GM12878 (cell line): ENCODE measurements around the gene TRIM41. TPM values are rescaled to one million over a fixed set of nuclear protein-coding genes. Genes with fewer than 3 reads are reported as not detected.

Source experiments
- ATF7 ChIP-seq: fragments of 450-650 bp; IDR thresholded peaks from 2 replicates; pipeline ENCODE4 v1.6.1; 2016; ENCODE audit warnings: low read depth, mild to moderate bottlenecking
- CHD4 ChIP-seq: fragments of 200-600 bp; sonication (generic); IDR thresholded peaks from 2 replicates; pipeline ENCODE4 v1.6.1; 2016; ENCODE audit warnings: mild to moderate bottlenecking
- EP300 ChIP-seq, 2 experiments: fragments of 150-350 bp in 1 of 2; IDR thresholded peaks; 2 replicates each; pipeline ENCODE4 v1.6.1; 2011 to 2012; ENCODE audit warnings: low read depth in 2 of 2, low read length in 2 of 2, borderline replicate concordance in 1 of 2, improper control_type of control experiment in 1 of 2, inconsistent platforms in 1 of 2; ENCODE audit not compliant: control insufficient read depth in 1 of 2
- FOS ChIP-seq: IDR thresholded peaks from 3 replicates; pipeline ENCODE4 v1.6.1; 2011; ENCODE audit warnings: borderline replicate concordance; ENCODE audit not compliant: insufficient read length; ENCODE audit errors: extremely low read depth
- FOXM1 ChIP-seq: IDR thresholded peaks from 2 replicates; pipeline ENCODE4 v1.6.1; 2012; ENCODE audit warnings: low read depth, mild to moderate bottlenecking, inconsistent platforms, low read length, moderate library complexity
- MEF2B ChIP-seq: fragments of 450-650 bp; IDR thresholded peaks from 2 replicates; pipeline ENCODE4 v1.6.1; 2018; ENCODE audit warnings: mild to moderate bottlenecking, moderate library complexity; ENCODE audit not compliant: partially characterized antibody, poor library complexity, severe bottlenecking
- MXI1 ChIP-seq: fragments of 150-350 bp; IDR thresholded peaks from 2 replicates; pipeline ENCODE4 v1.6.1; 2011; ENCODE audit warnings: low read depth, mild to moderate bottlenecking, inconsistent platforms, low read length, improper control_type of control experiment
- NFYB ChIP-seq: IDR thresholded peaks from 2 replicates; pipeline ENCODE4 v1.6.1; 2011; ENCODE audit warnings: low read depth, mild to moderate bottlenecking, low read length, improper control_type of control experiment, moderate library complexity; ENCODE audit not compliant: insufficient read depth
- NRF1 ChIP-seq: conservative IDR thresholded peaks from 2 replicates; pipeline ENCODE4 v1.6.1; 2011; ENCODE audit warnings: mild to moderate bottlenecking, low read depth, low read length, improper control_type of control experiment
- PAX8 ChIP-seq: fragments of 450-650 bp; IDR thresholded peaks from 2 replicates; pipeline ENCODE4 v1.6.1; 2017; ENCODE audit warnings: mild to moderate bottlenecking, moderate library complexity
- RAD51 ChIP-seq: fragments of 450-650 bp; IDR thresholded peaks from 2 replicates; pipeline ENCODE4 v1.6.1; 2016; ENCODE audit warnings: moderate library complexity, mild to moderate bottlenecking, inconsistent platforms
- RCOR1 ChIP-seq: conservative IDR thresholded peaks from 2 replicates; pipeline ENCODE4 v1.6.1; 2012; ENCODE audit warnings: low read depth, low read length, improper control_type of control experiment
- SMAD5 ChIP-seq: IDR thresholded peaks from 2 replicates; pipeline ENCODE4 v1.6.1; 2016; ENCODE audit warnings: antibody characterized with exemption, low read depth
- SRF ChIP-seq, 2 experiments: IDR thresholded peaks; 2 replicates each; pipeline ENCODE4 v1.6.1; 2011; ENCODE audit warnings: low read depth in 2 of 2, low read length in 2 of 2, mild to moderate bottlenecking in 1 of 2, moderate library complexity in 1 of 2
- TBL1XR1 ChIP-seq: IDR thresholded peaks from 2 replicates; pipeline ENCODE4 v1.6.1; 2012; ENCODE audit warnings: low read depth, low read length, improper control_type of control experiment
- ZNF217 ChIP-seq: fragments of 450-650 bp; IDR thresholded peaks from 2 replicates; pipeline ENCODE4 v1.6.1; 2017; ENCODE audit warnings: antibody characterized with exemption, mild to moderate bottlenecking
- ZNF274 ChIP-seq: IDR thresholded peaks from one replicate; pipeline ENCODE4 v1.8.0; 2011; ENCODE audit not compliant: insufficient read length, insufficient read depth
- polyA plus RNA-seq, 11 experiments: library from polyadenylated mRNA; depleted of rRNA in 4 of 11; unstranded in 6 of 11; stranded (reverse) in 5 of 11; fragments of >200 nt; fragmentation: Nextera tagmentation in 4 of 11; fragmentation: Illumina TruSeq in 1 of 11; extraction: Ambion mirVana in 4 of 11; extraction: Trizol in 1 of 11; gene quantifications; 1 replicate in 1 of 11; 2 replicates in 10 of 11; pipeline versions ENCODE4 v1.2.1 to v1.2.3, GENCODE V29; 2011 to 2016; ENCODE audit warnings: inconsistent platforms in 2 of 11, missing spikeins in 2 of 11, low read depth in 1 of 11
- total RNA-seq, 4 experiments: library from RNA; depleted of rRNA in 3 of 4; stranded (reverse); fragments of >200 nt in 3 of 4; fragmentation: Illumina TruSeq in 1 of 4; extraction: Trizol in 1 of 4; gene quantifications; 2 replicates each; pipeline versions ENCODE4 v1.2.1 to v1.2.3, GENCODE V29; 2013 to 2021
- TF ChIP-seq, protein P1 (sequence below): IDR thresholded peaks from 2 replicates; pipeline ENCODE4 v1.6.1; 2012; ENCODE audit warnings: mild to moderate bottlenecking, low read depth, low read length
- TF ChIP-seq, protein P2 (sequence below): fragments of 150-350 bp; IDR thresholded peaks from 2 replicates; pipeline ENCODE4 v1.6.1; 2016; ENCODE audit warnings: low read depth, low read length
- TF ChIP-seq, protein P3 (sequence below): IDR thresholded peaks from 2 replicates; pipeline ENCODE4 v1.6.1; 2012; ENCODE audit warnings: low read depth, low read length, improper control_type of control experiment

The TRIM41 gene
- total and polyA plus RNA-seq, 10 of the 15 experiments (the other 5 are each of a cell fraction or from before 2014, with no cell fraction given), result 1.0 to 28.9 (median 10.6) TPM

- TF ChIP-seq TBL1XR1 (peak; percentile 78; the same call in 1 of the 2 replicates), SRF (IDR thresholded peaks at IDR 0.05; ENCODE audit: low read depth in 2 of 2, low read length in 2 of 2) (peak in 1 of 2 experiments; percentile 58; a peak in 2 of 4 replicates), FOXM1 (no peak), PAX8 (no peak), ZNF274 (no peak), MEF2B (peak; percentile 14), SMAD5 (no peak), NFYB (no peak), MXI1 (peak; percentile 75), CHD4 (peak; percentile 40; the same call in 1 of the 2 replicates), ZNF217 (peak; percentile 94; the same call in 1 of the 2 replicates), NRF1 (0 out of 2 replicates have a peak, but pooled peaks have one; percentile 8), RCOR1 (peak; percentile 62), RAD51 (no peak), EP300 (IDR thresholded peaks at IDR 0.05; ENCODE audit: borderline replicate concordance in 1 of 2, control insufficient read depth in 1 of 2, low read depth in 2 of 2, low read length in 2 of 2) (peak in 1 of 2 experiments; percentile 62; a peak in 1 of 4 replicates), ATF7 (peak; percentile 42; the same call in 1 of the 2 replicates), FOS (peak; percentile 3)
- TF ChIP-seq, protein P1, sequence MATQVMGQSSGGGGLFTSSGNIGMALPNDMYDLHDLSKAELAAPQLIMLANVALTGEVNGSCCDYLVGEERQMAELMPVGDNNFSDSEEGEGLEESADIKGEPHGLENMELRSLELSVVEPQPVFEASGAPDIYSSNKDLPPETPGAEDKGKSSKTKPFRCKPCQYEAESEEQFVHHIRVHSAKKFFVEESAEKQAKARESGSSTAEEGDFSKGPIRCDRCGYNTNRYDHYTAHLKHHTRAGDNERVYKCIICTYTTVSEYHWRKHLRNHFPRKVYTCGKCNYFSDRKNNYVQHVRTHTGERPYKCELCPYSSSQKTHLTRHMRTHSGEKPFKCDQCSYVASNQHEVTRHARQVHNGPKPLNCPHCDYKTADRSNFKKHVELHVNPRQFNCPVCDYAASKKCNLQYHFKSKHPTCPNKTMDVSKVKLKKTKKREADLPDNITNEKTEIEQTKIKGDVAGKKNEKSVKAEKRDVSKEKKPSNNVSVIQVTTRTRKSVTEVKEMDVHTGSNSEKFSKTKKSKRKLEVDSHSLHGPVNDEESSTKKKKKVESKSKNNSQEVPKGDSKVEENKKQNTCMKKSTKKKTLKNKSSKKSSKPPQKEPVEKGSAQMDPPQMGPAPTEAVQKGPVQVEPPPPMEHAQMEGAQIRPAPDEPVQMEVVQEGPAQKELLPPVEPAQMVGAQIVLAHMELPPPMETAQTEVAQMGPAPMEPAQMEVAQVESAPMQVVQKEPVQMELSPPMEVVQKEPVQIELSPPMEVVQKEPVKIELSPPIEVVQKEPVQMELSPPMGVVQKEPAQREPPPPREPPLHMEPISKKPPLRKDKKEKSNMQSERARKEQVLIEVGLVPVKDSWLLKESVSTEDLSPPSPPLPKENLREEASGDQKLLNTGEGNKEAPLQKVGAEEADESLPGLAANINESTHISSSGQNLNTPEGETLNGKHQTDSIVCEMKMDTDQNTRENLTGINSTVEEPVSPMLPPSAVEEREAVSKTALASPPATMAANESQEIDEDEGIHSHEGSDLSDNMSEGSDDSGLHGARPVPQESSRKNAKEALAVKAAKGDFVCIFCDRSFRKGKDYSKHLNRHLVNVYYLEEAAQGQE, result no peak
- TF ChIP-seq, protein P2, sequence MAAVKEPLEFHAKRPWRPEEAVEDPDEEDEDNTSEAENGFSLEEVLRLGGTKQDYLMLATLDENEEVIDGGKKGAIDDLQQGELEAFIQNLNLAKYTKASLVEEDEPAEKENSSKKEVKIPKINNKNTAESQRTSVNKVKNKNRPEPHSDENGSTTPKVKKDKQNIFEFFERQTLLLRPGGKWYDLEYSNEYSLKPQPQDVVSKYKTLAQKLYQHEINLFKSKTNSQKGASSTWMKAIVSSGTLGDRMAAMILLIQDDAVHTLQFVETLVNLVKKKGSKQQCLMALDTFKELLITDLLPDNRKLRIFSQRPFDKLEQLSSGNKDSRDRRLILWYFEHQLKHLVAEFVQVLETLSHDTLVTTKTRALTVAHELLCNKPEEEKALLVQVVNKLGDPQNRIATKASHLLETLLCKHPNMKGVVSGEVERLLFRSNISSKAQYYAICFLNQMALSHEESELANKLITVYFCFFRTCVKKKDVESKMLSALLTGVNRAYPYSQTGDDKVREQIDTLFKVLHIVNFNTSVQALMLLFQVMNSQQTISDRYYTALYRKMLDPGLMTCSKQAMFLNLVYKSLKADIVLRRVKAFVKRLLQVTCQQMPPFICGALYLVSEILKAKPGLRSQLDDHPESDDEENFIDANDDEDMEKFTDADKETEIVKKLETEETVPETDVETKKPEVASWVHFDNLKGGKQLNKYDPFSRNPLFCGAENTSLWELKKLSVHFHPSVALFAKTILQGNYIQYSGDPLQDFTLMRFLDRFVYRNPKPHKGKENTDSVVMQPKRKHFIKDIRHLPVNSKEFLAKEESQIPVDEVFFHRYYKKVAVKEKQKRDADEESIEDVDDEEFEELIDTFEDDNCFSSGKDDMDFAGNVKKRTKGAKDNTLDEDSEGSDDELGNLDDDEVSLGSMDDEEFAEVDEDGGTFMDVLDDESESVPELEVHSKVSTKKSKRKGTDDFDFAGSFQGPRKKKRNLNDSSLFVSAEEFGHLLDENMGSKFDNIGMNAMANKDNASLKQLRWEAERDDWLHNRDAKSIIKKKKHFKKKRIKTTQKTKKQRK, result 0 out of 2 replicates have a peak, but pooled peaks have one; percentile 24
- TF ChIP-seq, protein P3, sequence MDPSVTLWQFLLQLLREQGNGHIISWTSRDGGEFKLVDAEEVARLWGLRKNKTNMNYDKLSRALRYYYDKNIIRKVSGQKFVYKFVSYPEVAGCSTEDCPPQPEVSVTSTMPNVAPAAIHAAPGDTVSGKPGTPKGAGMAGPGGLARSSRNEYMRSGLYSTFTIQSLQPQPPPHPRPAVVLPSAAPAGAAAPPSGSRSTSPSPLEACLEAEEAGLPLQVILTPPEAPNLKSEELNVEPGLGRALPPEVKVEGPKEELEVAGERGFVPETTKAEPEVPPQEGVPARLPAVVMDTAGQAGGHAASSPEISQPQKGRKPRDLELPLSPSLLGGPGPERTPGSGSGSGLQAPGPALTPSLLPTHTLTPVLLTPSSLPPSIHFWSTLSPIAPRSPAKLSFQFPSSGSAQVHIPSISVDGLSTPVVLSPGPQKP, result peak; percentile 46; the same call in 1 of the 2 replicates
Observed at GRCh38 chr5:181221792-181222629, 1.1 kb upstream of the TRIM41 start (continued).
